Osteoblast (primary cell): Measurements from ENCODE around the gene RAB26. TPM values are rescaled to one million over a fixed set of nuclear protein-coding genes. Genes with fewer than 3 reads are reported as not detected.
"Not testable (repeated sequence)": the region's sequence is repeated elsewhere in the genome, so short reads cannot be mapped to it uniquely, and the experiment has no call there.

Source experiments
- DNase-seq: peaks from one replicate; pipeline ENCODE4 v3.0.0; 2011; ENCODE audit warnings: low spot score, mixed read lengths; ENCODE audit not compliant: insufficient read length; ENCODE audit errors: missing footprints
- H2AFZ ChIP-seq: 2 replicates; pipeline ENCODE4 v1.6.0; 2011; ENCODE audit warnings: mild to moderate bottlenecking, low read length
- H3K27ac ChIP-seq: 2 replicates; pipeline ENCODE4 v1.5.1; 2011; ENCODE audit warnings: mild to moderate bottlenecking, low read depth, low read length, moderate library complexity
- H3K27me3 ChIP-seq: 2 replicates; pipeline ENCODE4 v1.6.0; 2012; ENCODE audit warnings: mild to moderate bottlenecking, control low read depth, inconsistent platforms, low read length, moderate library complexity; ENCODE audit not compliant: insufficient read depth
- H3K36me3 ChIP-seq: 2 replicates; pipeline ENCODE4 v1.5.1; 2011; ENCODE audit warnings: mild to moderate bottlenecking, low read length, control low read depth, moderate library complexity; ENCODE audit not compliant: insufficient read depth
- H3K4me1 ChIP-seq: 2 replicates; pipeline ENCODE4 v1.5.1; 2011; ENCODE audit warnings: mild to moderate bottlenecking, low read length, control low read depth, moderate library complexity; ENCODE audit not compliant: insufficient read depth
- H3K4me2 ChIP-seq: 2 replicates; pipeline ENCODE4 v1.6.0; 2011; ENCODE audit warnings: mild to moderate bottlenecking, low read length; ENCODE audit not compliant: insufficient read depth
- H3K4me3 ChIP-seq: fragments of 200-600 bp; sonication (generic); 3 replicates; pipeline ENCODE4 v1.5.1; 2012; ENCODE audit warnings: mild to moderate bottlenecking, low read length, inconsistent platforms; ENCODE audit not compliant: insufficient read depth
- H3K79me2 ChIP-seq: 2 replicates; pipeline ENCODE4 v1.6.0; 2012; ENCODE audit warnings: mild to moderate bottlenecking, low read length, control low read depth, inconsistent platforms; ENCODE audit not compliant: insufficient read depth
- H3K9me3 ChIP-seq: 2 replicates; pipeline ENCODE4 v1.5.1; 2011; ENCODE audit warnings: low read depth, low read length, control low read depth
- H4K20me1 ChIP-seq: 2 replicates; pipeline ENCODE4 v1.6.0; 2012; ENCODE audit warnings: mild to moderate bottlenecking, low read length, control low read depth; ENCODE audit not compliant: insufficient read depth
- CTCF ChIP-seq: IDR thresholded peaks from 2 replicates; pipeline ENCODE4 v1.5.1; 2011; ENCODE audit warnings: mild to moderate bottlenecking, low read depth, low read length, moderate library complexity; ENCODE audit errors: extremely low read depth
- total RNA-seq: library from RNA; depleted of rRNA; stranded (reverse); fragments of >200 nt; gene quantifications from 2 replicates; pipeline ENCODE4 v1.2.3, GENCODE V29; 2012

The RAB26 gene
- 0.36 and 0.59 TPM in 2 replicates for total RNA-seq

- no peak for TF ChIP-seq CTCF
- H3K27ac ChIP-seq: no peak within 1 kb of the TSS
- H3K9me3 ChIP-seq: no peaks in the 10 kb centered on the region
- no peaks in the 10 kb centered on the region for H3K27me3 ChIP-seq
- H3K36me3 ChIP-seq: peaks cover 22% of the 10 kb centered on the region
- peaks cover 27% of the 10 kb centered on the region for H3K79me2 ChIP-seq
- peaks cover 39% of the 10 kb centered on the region for H3K4me1 ChIP-seq
- DNase-seq: peak; percentile 98
- peak within 1 kb of the TSS; percentile 65 for H3K4me3 ChIP-seq
- H2AFZ ChIP-seq: no peak within 1 kb of the TSS
- H4K20me1 ChIP-seq: peaks cover 66% of the 10 kb centered on the region
- H3K4me2 ChIP-seq: peak within 1 kb of the TSS; percentile 78
Observed at GRCh38 chr16:2147981-2148671, at the start of gene RAB26. Gene RAB26 (plus strand): TSS chr16:2148625. CDS start chr16:2148784, 159 bp downstream.

- H3K4me1 ChIP-seq, H3K9me3 ChIP-seq, H3K27ac ChIP-seq, H3K27me3 ChIP-seq, DNase-seq, H3K4me3 ChIP-seq, H3K79me2 ChIP-seq, H3K4me2 ChIP-seq, H2AFZ ChIP-seq, H4K20me1 ChIP-seq: not testable (repeated sequence)
- H3K36me3 ChIP-seq: peaks cover 20% of the 10 kb centered on the region
Observed at GRCh38 chr16:2101581-2101980, 46.8 kb upstream of the RAB26 start.

GRCh38 chr16:2102471-2102870 lies 46.0 kb upstream of the RAB26 start:
- no peaks in the 10 kb centered on the region for H3K9me3 ChIP-seq
- H3K4me3 ChIP-seq: no peak overlapping the region
- H4K20me1 ChIP-seq: no peaks in the 10 kb centered on the region

GRCh38 chr16:2104464-2104863 lies 44.0 kb upstream of the RAB26 start:
- not testable (repeated sequence) for H3K4me3 ChIP-seq, H3K27ac ChIP-seq, H4K20me1 ChIP-seq, DNase-seq, H3K27me3 ChIP-seq, H3K79me2 ChIP-seq, H3K9me3 ChIP-seq, H2AFZ ChIP-seq, H3K4me2 ChIP-seq
- peaks cover 10% of the 10 kb centered on the region for H3K4me1 ChIP-seq
- peaks cover 16% of the 10 kb centered on the region for H3K36me3 ChIP-seq

More at GRCh38 chr16:2102471-2102870, 46.0 kb upstream of the RAB26 start:
- H3K79me2 ChIP-seq: peaks cover 3% of the 10 kb centered on the region
- peaks cover 8% of the 10 kb centered on the region for H3K4me1 ChIP-seq
- TF ChIP-seq CTCF: no peak
- no peak overlapping the region for H3K27ac ChIP-seq
- no peak overlapping the region for H3K4me2 ChIP-seq
- no peaks in the 10 kb centered on the region for H3K27me3 ChIP-seq
- H2AFZ ChIP-seq: no peak overlapping the region
- DNase-seq: no peak
- H3K36me3 ChIP-seq: peaks cover 20% of the 10 kb centered on the region

- H2AFZ ChIP-seq, H3K27me3 ChIP-seq, DNase-seq, H3K4me3 ChIP-seq, H4K20me1 ChIP-seq, H3K9me3 ChIP-seq, H3K79me2 ChIP-seq, H3K27ac ChIP-seq, H3K4me2 ChIP-seq: not testable (repeated sequence)
- Histone ChIP-seq H3K36me3 (peaks cover 15% of the 10 kb centered on the region), H3K4me1 (peaks cover 10% of the 10 kb centered on the region)
Observed at GRCh38 chr16:2105291-2105690, 43.1 kb upstream of the RAB26 start.

GRCh38 chr16:2105769-2106168 lies 42.7 kb upstream of the RAB26 start:
- H4K20me1 ChIP-seq, H3K79me2 ChIP-seq, H3K27me3 ChIP-seq, H3K4me2 ChIP-seq, H3K9me3 ChIP-seq, H2AFZ ChIP-seq, H3K27ac ChIP-seq, DNase-seq, H3K4me3 ChIP-seq: not testable (repeated sequence)
- Histone ChIP-seq H3K36me3 (peaks cover 11% of the 10 kb centered on the region), H3K4me1 (peaks cover 10% of the 10 kb centered on the region)

GRCh38 chr16:2106211-2106610 lies 42.2 kb upstream of the RAB26 start:
- not testable (repeated sequence) for DNase-seq, H3K27me3 ChIP-seq, H4K20me1 ChIP-seq, H3K4me2 ChIP-seq, H2AFZ ChIP-seq, H3K4me3 ChIP-seq, H3K79me2 ChIP-seq, H3K27ac ChIP-seq, H3K9me3 ChIP-seq
- Histone ChIP-seq H3K36me3 (peaks cover 15% of the 10 kb centered on the region), H3K4me1 (peaks cover 10% of the 10 kb centered on the region)
